Measurements from ENCODE around the gene LRRC59. TPM values are rescaled to one million over a fixed set of nuclear protein-coding genes. Genes with fewer than 3 reads are reported as not detected.

Gene LRRC59
- total and polyA plus RNA-seq, 4 donors, result 21.4 to 136 (median 75.6) TPM

GRCh38 chr17:50339381-50339780 is 57.9 kb downstream of the LRRC59 start:
- no peak for DNase-seq (ENCODE audit: low spot score)
- no peaks in the 10 kb centered on the region for H3K4me1 ChIP-seq (ENCODE audit: control insufficient read depth in 4 of 4, insufficient read depth in 4 of 4, low read length in 3 of 4)
- H3K9me3 ChIP-seq (ENCODE audit: control insufficient read depth in 4 of 4, low read length in 3 of 4), result no peaks in the 10 kb centered on the region
- H3K4me3 ChIP-seq (ENCODE audit: low read depth in 1 of 3, low read length in 3 of 3), result no peak overlapping the region
- TF ChIP-seq, protein P1, sequence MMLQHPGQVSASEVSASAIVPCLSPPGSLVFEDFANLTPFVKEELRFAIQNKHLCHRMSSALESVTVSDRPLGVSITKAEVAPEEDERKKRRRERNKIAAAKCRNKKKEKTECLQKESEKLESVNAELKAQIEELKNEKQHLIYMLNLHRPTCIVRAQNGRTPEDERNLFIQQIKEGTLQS (IDR thresholded peaks at IDR 0.05), result no peak
- no peak for TF ChIP-seq JUND (IDR thresholded peaks at IDR 0.05)
- TF ChIP-seq RXRA (IDR thresholded peaks at IDR 0.05), result no peak
- no peak for TF ChIP-seq CTCF (IDR thresholded peaks at IDR 0.05; ENCODE audit: low read depth, low read length, missing input control)
- TF ChIP-seq SP1 (IDR thresholded peaks at IDR 0.05), result no peak
- no peak for TF ChIP-seq RAD21 (IDR thresholded peaks at IDR 0.05)
- TF ChIP-seq YY1 (IDR thresholded peaks at IDR 0.05), result no peak
- TF ChIP-seq FOXA2 (IDR thresholded peaks at IDR 0.05), result no peak
- no peak for TF ChIP-seq TAF1 (conservative IDR thresholded peaks at IDR 0.05)
- TF ChIP-seq EGR1 (IDR thresholded peaks at IDR 0.05; ENCODE audit: low read depth in 2 of 2), result no peak
- TF ChIP-seq GABPA (IDR thresholded peaks at IDR 0.05 in 1 of 2, conservative IDR thresholded peaks at IDR 0.05 in 1 of 2), result no peak
- no peak for TF ChIP-seq MAX (IDR thresholded peaks at IDR 0.05)
- no peak for TF ChIP-seq FOXA1 (IDR thresholded peaks at IDR 0.05)
- TF ChIP-seq, protein P2, sequence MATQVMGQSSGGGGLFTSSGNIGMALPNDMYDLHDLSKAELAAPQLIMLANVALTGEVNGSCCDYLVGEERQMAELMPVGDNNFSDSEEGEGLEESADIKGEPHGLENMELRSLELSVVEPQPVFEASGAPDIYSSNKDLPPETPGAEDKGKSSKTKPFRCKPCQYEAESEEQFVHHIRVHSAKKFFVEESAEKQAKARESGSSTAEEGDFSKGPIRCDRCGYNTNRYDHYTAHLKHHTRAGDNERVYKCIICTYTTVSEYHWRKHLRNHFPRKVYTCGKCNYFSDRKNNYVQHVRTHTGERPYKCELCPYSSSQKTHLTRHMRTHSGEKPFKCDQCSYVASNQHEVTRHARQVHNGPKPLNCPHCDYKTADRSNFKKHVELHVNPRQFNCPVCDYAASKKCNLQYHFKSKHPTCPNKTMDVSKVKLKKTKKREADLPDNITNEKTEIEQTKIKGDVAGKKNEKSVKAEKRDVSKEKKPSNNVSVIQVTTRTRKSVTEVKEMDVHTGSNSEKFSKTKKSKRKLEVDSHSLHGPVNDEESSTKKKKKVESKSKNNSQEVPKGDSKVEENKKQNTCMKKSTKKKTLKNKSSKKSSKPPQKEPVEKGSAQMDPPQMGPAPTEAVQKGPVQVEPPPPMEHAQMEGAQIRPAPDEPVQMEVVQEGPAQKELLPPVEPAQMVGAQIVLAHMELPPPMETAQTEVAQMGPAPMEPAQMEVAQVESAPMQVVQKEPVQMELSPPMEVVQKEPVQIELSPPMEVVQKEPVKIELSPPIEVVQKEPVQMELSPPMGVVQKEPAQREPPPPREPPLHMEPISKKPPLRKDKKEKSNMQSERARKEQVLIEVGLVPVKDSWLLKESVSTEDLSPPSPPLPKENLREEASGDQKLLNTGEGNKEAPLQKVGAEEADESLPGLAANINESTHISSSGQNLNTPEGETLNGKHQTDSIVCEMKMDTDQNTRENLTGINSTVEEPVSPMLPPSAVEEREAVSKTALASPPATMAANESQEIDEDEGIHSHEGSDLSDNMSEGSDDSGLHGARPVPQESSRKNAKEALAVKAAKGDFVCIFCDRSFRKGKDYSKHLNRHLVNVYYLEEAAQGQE (IDR thresholded peaks at IDR 0.05), result no peak
- no peak for TF ChIP-seq NR2F2 (IDR thresholded peaks at IDR 0.05)
- TF ChIP-seq HNF4G (IDR thresholded peaks at IDR 0.05), result no peak
- no peak for TF ChIP-seq HNF4A (conservative IDR thresholded peaks at IDR 0.05)
- no peaks in the 10 kb centered on the region for H3K36me3 ChIP-seq (ENCODE audit: control insufficient read depth in 4 of 4, insufficient read depth in 3 of 4, low read depth in 1 of 4, low read length in 3 of 4)
- H3K27me3 ChIP-seq (ENCODE audit: control insufficient read depth in 4 of 4, insufficient read depth in 4 of 4, low read length in 3 of 4), result no peaks in the 10 kb centered on the region
- no peak overlapping the region for H3K27ac ChIP-seq (ENCODE audit: low read depth in 1 of 2, low read length in 2 of 2)
- H3K9ac ChIP-seq (ENCODE audit: low read depth in 1 of 2, low read length in 2 of 2), result no peak overlapping the region

DNA sequence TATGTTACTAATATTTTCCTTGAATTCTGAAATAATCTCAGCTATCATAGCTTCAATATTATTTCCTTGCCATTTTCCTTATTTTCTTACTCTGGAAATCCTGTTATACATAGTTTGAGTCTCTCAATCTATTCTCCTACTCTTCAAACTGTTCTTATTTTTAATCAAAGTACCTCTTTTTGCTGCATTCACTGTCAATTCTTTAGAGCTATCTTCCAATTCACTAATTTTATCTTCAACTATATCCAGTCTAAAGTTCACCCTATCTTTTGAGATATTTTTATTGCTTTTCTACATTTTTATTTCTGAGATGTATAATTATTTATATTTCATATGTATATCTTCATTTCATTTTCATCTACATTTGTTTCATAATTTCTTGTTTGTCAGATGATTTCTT is 58.7 kb downstream of the LRRC59 start:
- no peak for DNase-seq (ENCODE audit: low spot score)
- H3K9ac ChIP-seq (ENCODE audit: low read depth in 1 of 2, low read length in 2 of 2), result no peak overlapping the region
- no peaks in the 10 kb centered on the region for H3K27me3 ChIP-seq (ENCODE audit: control insufficient read depth in 4 of 4, insufficient read depth in 4 of 4, low read length in 3 of 4)
- H3K9me3 ChIP-seq (ENCODE audit: control insufficient read depth in 4 of 4, low read length in 3 of 4), result no peaks in the 10 kb centered on the region
- H3K4me1 ChIP-seq (ENCODE audit: control insufficient read depth in 4 of 4, insufficient read depth in 4 of 4, low read length in 3 of 4), result no peaks in the 10 kb centered on the region
- no peak overlapping the region for H3K27ac ChIP-seq (ENCODE audit: low read depth in 1 of 2, low read length in 2 of 2)
- no peaks in the 10 kb centered on the region for H3K36me3 ChIP-seq (ENCODE audit: control insufficient read depth in 4 of 4, insufficient read depth in 3 of 4, low read depth in 1 of 4, low read length in 3 of 4)
- H3K4me3 ChIP-seq (ENCODE audit: low read depth in 1 of 3, low read length in 3 of 3), result no peak overlapping the region
- TF ChIP-seq RAD21 (IDR thresholded peaks at IDR 0.05) (no peak), GABPA (IDR thresholded peaks at IDR 0.05 in 1 of 2, conservative IDR thresholded peaks at IDR 0.05 in 1 of 2) (no peak), SP1 (IDR thresholded peaks at IDR 0.05) (no peak), CTCF (IDR thresholded peaks at IDR 0.05; ENCODE audit: low read depth, low read length, missing input control) (no peak), YY1 (IDR thresholded peaks at IDR 0.05) (no peak), EGR1 (IDR thresholded peaks at IDR 0.05; ENCODE audit: low read depth in 2 of 2) (no peak), HNF4A (conservative IDR thresholded peaks at IDR 0.05) (no peak), ZBTB33 (IDR thresholded peaks at IDR 0.05) (no peak), JUND (IDR thresholded peaks at IDR 0.05) (no peak), FOXA1 (IDR thresholded peaks at IDR 0.05) (no peak)
- TF ChIP-seq, protein P1 (IDR thresholded peaks at IDR 0.05), result no peak
- TF ChIP-seq, protein P2 (IDR thresholded peaks at IDR 0.05), result no peak

All from liver (tissue), 9 donors.